AG20443 (cell line): ENCODE results near the gene TP53RK.
A peak's percentile ranks its signal among the peaks of the same experiment; 100 is the strongest.

Source experiments
- DNase-seq: peaks from one replicate; pipeline ENCODE4 v3.0.0; 2012; ENCODE audit warnings: low spot score, mixed read lengths

The TP53RK gene

GRCh38 chr20:46689082-46689753, at the start of gene TP53RK:
TSS of gene TP53RK (minus strand) at chr20:46689444. CDS start at chr20:46689414, 30 bp downstream.
- DNase-seq, result peak; percentile 98

- DNase-seq, result no peak
These were observed 46.2 kb upstream of the TP53RK start for GRCh38 chr20:46735436-46735835.

GRCh38 chr20:46731770-46732169, 42.5 kb upstream of the TP53RK start:
- DNase-seq, result no peak

GRCh38 chr20:46725186-46726165, 36.2 kb upstream of the TP53RK start:
- DNase-seq, result no peak

GRCh38 chr20:46724343-46724959, 35.2 kb upstream of the TP53RK start:
- DNase-seq, result no peak

- no peak for DNase-seq
These were observed 33.8 kb upstream of the TP53RK start for GRCh38 chr20:46723039-46723438.

- DNase-seq, result no peak
These were observed 33.2 kb upstream of the TP53RK start for GRCh38 chr20:46722450-46722849.

- no peak for DNase-seq
These were observed 32.2 kb upstream of the TP53RK start for GRCh38 chr20:46721476-46721875.

- no peak for DNase-seq
These were observed 31.7 kb upstream of the TP53RK start for GRCh38 chr20:46720776-46721425.

GRCh38 chr20:46720019-46720418, 30.8 kb upstream of the TP53RK start:
- DNase-seq, result no peak

- DNase-seq, result no peak
These were observed 28.7 kb upstream of the TP53RK start for GRCh38 chr20:46717818-46718541.

- peak; percentile 75 for DNase-seq
These were observed 26.1 kb upstream of the TP53RK start for GRCh38 chr20:46715292-46715756.

GRCh38 chr20:46713957-46714834, 25.0 kb upstream of the TP53RK start:
- DNase-seq, result no peak

GRCh38 chr20:46712056-46712636, 22.9 kb upstream of the TP53RK start:
- no peak for DNase-seq

GRCh38 chr20:46710153-46710913, 21.1 kb upstream of the TP53RK start:
- DNase-seq, result no peak

GRCh38 chr20:46709459-46710152, 20.4 kb upstream of the TP53RK start, which contains the start of gene SLC2A10:
TSS of gene SLC2A10 (plus strand) at chr20:46709649. CDS start at chr20:46709737, 88 bp downstream.
- DNase-seq, result peak; percentile 92

- DNase-seq, result no peak
These were observed 19.8 kb upstream of the TP53RK start for GRCh38 chr20:46709055-46709458.

- no peak for DNase-seq
These were observed 19.1 kb upstream of the TP53RK start for GRCh38 chr20:46708172-46708860.
